ENCODE results near the gene ORAI2.
A peak's percentile ranks its signal among the peaks of the same experiment; 100 is the strongest.
"Not testable (repeated sequence)": the region's sequence is repeated elsewhere in the genome, so short reads cannot be mapped to it uniquely, and the experiment has no call there.

ORAI2 gene

DNA sequence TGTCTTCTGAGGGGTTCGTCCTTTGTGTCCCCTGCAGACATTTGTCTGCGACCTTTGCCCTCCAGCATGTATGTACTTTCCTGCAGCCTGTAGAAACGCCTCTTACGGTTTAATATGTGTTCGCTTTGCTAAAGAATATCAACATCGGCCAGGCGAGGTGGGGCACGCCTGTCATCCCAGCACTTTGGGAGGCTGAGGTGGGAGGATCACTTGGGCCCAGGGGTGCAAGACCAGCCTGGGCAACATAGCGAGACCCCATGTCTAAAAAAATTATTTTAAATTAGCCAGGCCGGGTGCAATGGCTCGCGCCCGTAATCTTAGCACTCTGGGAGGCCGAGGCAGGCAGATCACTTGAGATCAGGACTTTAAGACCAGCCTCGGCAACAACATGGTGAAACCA is 15.8 kb downstream of the ORAI2 start:
- no peak for DNase-seq

DNA sequence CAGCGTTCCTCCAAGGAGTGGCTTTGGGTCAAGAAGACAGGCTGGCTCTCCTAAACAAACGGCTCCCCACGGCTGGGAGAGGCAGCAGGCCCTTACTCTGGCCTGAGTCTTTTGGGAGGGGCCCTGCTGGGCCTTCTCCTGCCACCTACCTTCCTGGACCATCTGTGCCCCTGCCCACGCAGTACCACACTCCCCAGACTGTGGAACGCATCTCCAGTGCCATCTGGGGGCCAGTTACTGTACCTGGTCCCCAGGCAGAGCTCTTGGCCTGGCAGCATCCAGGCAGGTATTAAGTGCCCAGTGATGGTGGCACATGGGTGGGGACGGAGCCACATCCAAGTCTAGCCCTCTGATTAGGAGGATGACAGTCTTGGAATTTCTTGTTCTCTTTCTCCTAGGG is 16.9 kb downstream of the ORAI2 start:
- no peak for DNase-seq

DNA sequence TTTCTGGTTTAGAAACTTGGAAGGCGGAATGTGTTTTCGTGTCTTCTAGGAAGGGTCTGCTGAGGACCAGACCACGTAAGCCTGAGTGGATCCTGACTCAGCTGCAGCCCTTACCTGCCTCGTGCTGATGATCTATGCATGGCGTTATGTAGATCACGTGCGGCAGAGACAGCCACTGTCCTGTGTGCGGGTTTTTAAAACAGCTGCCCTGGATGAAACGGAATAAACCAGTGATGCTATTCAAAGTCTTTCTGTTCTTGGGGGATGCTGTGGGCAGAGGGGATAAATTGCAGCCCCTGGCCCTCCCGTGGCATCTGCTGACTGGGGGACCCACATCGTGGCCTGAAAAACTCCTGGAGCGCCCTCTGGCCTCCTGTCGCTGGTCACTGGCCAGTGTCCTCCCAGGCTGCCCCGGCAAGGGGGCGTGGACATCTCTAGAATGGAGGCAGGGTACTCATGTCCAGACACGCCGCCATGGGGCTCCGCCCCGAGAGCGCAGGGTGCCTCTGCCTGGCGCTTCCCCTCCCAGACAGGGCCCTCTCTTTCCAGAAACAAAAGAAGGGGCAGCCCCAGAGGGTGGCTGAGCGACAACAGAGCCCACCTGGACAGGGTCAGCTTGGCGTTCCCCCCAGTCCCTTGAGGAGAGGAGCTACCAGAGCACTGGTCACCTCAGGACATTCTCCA is 18.1 kb downstream of the ORAI2 start:
- no peak for DNase-seq

DNA sequence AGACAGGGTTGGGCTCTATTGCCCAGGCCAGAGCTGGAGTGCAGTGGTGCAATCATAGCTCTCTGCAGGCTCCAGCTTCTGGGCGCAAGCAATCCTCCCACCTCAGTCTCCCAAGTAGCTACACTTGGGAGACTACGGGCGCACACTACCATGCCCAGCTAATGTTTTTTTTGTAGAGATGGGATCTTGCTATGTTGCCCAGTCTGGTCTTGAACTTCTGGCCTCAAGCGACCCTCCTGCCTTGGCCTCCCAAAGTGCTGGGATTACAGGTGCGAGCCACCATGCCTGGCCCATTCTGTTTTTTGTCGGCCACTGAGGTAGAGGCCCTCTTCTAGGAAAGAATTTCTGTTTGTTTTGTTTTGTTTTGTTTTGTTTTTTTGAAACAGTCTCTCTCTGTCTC is 19.1 kb downstream of the ORAI2 start:
- DNase-seq = no peak

DNA sequence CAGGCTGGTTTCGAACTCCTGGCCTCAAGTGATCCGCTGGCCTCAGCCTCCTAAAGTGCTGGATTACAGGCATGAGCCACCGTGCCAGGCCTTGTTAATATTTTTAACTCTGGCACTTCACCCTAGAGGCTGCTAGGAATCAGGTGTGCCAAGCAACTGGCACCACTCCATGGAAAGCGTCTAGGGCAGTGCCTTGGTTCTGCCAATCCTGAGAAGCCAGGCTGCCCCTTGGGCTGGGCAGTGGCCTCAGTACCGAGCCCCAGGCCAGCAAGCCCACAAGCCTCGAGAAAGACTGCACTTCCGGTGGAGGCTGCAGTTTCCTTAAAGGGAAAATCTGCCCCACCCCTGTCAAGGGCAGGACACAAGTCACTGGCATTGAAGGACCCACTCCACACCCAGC is 19.9 kb downstream of the ORAI2 start:
- no peak for DNase-seq

DNA sequence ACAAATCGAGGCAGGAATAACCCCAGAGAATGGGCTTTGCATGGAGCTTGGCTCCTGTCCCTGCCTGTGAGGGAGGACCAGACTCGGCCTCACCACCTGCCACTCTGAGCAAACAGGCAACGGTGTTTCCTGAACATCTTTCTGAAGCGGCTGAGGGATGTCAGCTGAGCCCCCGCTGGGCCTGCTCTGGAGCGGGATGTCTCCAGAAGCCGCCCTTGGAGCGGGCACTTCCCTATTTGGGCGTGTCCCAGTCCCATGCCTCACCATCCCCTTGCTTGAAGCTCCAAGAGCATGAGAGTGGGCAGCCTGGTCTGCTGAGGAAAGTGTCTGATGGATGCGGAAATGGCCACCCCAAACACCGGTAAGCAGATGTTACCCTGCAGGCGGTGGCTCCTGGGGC is 21.1 kb downstream of the ORAI2 start:
- DNase-seq = no peak

DNA sequence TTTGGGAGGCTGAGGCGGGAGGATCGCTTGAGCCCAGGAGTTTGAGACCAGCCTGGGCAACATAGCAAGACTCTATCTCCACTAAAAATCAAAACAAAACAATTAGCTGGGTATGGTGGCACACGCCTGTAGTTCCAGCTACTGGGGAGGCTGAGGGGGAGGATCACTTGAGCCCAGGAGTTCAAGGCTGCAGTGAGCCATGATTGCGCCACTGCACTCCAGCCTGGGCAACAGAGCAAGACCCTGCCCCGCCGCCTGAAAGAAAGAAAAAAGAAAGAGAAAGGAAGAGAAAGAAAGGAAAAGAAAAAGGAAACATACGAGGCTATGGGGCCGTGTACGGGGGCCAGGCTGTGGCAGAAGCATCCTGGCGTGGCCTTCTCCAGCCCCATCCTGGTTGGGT is 21.6 kb downstream of the ORAI2 start:
- not testable (repeated sequence) for DNase-seq

DNA sequence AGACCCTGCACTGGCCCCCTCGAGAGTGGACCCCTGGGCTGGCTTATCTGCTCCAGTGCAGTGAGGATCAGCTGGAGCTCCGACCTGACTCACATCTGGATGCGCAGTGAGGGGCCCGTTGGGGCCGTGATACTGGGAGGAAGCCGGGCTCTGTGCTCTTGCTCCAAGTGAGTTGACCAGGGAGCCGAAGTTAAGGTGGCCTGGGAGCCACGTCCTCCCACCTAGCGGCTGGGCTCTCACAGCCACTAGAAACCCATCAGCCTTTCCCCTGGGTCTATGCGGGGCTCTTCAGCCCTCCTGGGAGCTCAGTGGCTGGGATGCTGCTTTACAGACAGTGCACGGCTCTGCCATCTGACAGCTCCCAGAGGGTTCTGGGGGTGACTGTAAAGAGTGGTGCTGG is 22.2 kb downstream of the ORAI2 start:
- DNase-seq = no peak

DNA sequence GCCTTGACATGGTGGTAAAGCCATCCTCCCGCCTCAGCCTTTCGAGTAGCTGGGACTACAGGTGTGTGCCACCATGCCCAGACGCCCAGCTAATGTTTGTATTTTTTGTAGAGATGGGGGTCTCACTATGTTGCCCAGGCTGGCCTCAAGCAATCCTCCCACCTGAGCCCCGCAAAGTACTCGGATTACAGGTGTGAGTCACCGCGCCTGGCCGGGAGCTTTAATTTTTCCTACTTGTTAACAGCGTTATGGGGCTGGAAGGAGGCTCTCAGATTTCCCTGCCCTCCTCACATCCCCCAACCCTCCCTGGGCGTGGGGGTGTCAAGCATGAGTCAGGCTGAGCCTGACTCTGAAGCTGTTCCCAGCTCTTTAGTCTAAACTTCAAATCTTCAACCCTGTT is 23.0 kb downstream of the ORAI2 start:
- peak; percentile 68 for DNase-seq

DNA sequence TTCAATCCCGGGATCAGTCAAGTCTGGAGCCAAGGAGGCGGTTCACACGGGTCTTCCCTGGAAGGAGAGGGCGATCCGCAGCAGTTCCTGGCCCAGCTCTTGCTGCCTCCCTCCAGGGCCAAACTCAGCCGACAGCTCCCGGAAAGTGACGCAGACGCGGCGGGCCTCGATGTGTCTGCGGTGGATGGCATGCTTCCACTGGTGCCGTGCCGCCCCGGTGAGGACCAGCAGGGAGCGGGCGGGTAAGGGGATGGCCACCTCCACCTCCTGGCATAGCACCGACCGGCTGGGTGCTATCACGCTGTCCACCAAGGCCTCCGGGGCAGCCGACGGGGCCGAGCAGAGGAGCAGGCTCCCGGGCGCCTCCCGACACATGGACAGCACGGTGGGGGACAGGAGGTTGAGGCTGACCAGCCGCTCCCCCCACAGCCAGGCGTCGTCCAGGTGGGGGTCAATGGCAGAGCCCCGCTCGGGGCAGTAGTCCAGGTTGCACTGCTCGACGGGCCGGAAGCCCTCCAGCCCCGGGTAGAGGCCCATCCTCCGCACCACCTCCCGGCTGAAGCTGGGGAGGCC is 24.1 kb downstream of the ORAI2 start:
- DNase-seq = no peak

DNA sequence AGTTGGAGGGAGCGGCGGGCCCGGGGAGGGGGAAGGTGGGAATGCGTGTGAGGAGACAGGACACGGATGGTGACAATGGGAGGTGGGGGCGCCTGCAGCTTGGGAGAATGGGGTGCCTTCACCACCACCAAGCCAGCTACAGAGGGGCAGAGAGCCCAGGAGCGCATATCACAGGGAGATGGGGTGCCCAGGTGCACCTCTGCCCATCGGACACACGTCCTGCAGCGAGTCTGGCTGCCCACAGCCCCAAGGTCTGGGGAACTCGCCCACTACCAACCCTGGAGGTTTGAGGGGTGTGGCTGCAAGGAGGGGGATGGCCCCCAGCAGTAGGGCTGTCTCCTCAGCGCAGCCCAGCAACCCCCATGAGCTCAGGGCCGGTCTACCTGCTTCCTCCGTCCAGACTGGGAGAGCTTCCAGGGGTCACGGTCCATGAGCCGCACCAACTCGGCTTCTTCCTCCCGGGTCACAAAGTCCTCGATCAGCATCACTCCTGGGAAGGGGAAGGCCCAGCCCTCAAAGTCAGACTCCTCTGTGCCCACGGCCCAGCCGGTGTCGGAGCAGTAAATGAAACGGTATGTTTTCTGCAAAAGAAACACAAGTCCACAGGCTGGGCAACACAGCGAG is 26.0 kb downstream of the ORAI2 start:
- DNase-seq = no peak

DNA sequence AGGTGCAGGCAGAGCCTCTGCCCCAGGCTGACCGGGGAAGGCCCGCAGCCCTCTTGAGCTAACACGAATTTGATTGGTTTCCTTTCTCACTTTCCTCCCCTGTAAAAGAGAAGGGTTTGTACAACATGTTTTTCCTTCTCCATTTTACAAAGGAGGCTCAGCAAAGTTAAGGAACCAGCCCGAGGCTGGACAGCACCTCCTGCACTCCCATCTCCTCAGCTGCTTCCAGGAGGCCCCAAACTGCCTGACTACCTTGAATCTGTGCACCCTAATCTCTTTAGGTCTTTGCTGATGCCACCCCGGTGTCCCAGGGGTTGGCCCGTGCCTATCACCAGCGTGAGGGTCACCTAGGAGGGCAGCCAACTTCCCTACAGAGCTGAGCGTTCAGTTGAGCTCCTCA is 27.1 kb downstream of the ORAI2 start:
- no peak for DNase-seq

DNA sequence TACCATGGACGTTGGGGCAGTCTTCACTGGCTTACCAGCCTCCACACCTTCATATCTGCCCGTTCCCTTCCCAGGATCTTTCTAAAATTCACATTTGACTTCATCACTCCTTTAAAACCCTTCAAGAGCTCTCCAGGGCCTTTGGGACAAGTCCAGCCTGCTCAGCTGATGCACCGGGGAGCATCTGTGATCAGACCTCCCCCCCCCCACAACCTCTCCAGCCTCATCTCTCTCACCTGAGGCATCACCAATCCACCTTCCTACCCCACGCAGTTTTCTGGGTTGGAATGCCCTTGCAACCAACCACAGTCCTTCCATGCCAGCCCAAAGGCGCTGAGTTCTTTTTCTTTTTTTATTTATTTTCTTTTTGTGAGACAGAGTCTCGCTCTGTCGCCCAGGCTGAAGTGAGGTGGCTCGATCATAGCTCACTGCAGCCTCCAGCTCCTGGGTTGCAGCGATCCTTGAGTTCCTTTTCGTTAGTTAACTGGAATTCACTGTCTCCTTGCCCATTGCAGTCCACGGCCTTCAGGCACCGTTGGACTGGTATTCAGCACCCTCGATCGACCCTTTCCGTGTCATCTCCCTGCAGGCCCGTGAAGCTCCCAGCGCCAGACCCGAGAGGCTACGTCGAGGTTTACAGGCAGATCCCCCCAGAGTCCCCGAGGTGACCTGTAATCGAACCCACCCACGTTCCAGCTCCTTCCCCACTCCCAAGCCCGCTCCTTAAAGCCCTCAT is 30.6 kb downstream of the ORAI2 start:
- no peak for DNase-seq

DNA sequence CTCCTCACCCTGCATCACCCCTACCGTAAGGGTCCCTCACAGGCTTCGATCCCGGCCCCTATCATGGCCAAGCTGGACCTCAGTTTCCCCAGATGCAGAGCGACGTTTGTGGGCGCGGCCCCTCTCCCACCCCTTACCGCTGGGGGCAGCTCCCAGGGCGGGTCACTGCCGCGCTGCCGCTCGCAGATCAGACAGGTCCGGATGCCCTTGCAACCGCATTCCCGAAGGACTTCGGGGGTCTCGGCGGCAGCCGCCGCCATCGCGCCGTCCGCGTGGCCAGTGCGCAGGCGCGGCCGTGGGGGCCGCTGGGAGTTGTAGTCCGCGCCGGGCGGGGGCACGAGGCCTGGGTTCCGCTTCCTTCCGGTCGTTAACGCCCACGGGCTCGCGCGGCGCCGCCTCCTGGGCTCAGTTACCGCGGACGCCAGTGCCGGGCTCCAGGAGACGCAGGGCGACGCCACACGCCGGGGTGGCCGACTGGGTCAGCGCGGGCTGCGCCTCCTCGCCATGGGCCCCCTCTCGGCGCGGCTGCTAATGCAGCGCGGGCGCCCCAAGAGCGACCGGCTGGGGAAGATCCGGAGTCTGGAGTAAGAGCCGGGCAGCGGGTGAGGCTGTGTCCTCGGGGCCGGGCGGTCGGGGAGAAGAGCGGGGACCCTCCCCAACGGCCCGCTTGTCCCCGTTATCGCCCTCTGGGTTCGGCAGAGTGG is 31.4 kb downstream of the ORAI2 start, which contains the start of the genes ALKBH4 and LRWD1:
Gene ALKBH4 (minus strand): TSS at position 287 of the 704 bp plus-strand sequence. CDS start 27 bp downstream, at position 260.
Gene LRWD1 (plus strand): TSS at position 408 of the 704 bp plus-strand sequence. CDS start 97 bp downstream, at position 505.
- DNase-seq = peak; percentile 92

DNA sequence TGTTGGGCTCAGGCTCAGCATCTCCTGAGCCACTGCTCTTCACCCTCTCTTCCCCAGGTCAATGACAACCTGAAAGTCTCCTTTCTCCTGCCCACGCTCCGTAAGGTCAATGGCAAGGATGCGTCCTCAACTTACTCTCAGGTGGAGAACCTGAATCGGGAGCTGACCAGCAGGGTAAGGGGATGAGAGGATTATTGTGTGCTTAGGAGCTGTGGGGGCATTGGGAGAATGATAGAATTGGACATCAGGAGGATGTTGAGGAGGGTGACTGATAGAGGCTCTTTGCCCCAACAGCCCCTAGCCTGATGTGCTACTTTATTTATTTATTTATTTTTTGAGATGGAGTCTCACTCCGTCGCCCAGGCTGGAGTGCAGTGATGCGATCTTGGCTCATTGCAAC is 32.7 kb downstream of the ORAI2 start:
- no peak for DNase-seq

DNA sequence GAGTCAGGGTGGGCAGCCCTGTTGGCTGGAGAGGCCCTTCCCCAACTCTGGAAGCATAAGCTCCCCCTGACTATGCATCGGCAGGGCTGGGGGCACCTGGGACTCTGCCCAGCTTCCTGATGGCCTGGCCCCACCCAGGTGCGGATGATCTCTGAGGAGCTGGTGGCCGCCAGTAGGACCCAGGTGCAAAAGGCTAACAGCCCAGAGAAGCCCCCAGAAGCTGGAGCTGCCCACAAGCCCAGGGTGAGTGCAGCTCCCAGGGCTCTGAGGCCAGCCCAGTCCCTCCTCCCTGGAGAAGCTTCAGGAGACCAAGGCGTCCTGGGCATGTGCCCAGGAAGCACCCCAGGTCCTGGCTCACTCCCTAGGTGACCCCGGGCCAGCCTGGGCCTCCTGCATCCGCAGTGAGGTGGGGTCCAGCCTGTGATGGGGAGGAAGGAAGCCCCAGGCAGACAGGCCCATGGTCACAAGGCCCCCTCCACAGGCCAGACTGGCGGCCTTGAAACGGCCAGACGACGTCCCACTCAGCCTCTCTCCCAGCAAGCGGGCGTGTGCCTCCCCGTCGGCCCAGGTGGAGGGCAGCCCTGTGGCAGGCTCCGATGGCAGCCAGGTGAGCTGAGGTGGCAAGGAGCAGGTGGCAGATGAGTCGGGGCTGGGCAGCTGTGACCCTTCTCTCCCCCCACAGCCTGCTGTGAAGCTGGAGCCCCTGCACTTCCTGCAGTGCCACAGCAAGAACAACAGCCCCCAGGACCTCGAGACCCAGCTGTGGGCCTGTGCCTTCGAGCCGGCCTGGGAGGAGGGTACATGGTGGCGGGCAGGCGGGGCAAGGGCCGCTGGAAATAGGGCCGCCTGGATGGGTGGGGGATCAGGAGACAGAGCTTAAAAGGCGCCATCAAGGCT is 34.5 kb downstream of the ORAI2 start:
- no peak for DNase-seq

DNA sequence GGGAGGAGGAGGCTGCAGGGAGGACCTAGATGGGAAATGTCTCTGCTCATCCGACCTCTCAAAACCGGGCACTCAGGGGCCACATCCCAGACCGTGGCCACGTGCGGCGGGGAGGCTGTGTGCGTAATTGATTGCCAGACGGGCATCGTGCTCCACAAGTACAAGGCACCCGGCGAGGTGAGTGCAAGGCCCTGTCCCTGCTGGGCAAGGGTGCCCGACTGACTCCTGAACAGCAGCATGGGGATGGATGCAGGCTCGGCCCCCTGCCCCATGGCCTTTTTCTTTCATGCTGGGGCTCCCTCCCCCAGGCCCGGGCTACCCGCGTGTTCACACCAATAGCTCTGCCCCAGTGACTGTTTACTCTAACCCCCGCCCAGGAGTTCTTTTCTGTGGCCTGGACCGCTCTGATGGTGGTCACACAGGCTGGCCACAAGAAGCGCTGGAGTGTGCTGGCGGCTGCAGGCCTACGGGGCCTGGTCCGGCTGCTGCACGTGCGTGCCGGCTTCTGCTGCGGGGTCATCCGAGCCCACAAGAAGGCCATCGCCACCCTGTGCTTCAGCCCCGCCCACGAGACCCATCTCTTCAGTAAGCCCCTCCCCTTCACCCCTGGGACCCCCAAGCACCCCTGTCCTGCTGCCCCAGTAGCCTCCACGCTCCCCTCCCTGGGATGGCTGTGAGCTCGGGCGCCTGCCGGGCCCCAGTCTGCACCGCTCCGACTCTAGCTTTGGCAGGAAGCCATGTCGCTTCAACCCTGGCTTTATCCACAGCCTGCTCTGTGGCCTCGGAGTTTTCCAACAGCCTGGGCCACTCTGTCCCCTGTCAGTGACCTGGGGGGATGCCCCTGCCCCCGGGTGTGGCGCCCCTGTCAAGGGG is 35.3 kb downstream of the ORAI2 start:
- DNase-seq = no peak

DNA sequence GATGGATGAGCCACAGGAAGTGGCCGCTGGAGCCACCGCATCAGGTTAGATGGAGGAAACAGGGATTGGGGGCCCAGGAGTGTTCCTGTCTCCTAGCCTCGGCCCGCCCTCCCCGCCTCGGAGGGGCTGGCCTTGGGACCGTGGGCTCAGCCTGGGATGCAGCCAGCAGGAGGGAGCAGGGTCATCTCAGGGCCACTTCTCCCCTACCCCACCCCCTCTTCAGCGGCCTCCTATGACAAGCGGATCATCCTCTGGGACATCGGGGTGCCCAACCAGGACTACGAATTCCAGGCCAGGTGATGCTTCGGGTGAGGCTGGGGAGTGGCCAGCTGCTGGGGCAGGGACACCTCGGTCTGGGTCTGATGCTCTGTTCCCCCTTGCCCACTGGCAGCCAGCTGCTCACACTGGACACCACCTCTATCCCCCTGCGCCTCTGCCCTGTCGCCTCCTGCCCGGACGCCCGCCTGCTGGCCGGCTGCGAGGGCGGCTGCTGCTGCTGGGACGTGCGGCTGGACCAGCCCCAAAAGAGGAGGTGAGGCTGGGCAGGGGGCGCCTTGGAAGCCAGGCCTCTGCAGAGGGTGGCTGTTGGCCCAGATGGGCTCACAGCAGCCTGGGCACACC is 36.1 kb downstream of the ORAI2 start:
- DNase-seq = no peak

DNA sequence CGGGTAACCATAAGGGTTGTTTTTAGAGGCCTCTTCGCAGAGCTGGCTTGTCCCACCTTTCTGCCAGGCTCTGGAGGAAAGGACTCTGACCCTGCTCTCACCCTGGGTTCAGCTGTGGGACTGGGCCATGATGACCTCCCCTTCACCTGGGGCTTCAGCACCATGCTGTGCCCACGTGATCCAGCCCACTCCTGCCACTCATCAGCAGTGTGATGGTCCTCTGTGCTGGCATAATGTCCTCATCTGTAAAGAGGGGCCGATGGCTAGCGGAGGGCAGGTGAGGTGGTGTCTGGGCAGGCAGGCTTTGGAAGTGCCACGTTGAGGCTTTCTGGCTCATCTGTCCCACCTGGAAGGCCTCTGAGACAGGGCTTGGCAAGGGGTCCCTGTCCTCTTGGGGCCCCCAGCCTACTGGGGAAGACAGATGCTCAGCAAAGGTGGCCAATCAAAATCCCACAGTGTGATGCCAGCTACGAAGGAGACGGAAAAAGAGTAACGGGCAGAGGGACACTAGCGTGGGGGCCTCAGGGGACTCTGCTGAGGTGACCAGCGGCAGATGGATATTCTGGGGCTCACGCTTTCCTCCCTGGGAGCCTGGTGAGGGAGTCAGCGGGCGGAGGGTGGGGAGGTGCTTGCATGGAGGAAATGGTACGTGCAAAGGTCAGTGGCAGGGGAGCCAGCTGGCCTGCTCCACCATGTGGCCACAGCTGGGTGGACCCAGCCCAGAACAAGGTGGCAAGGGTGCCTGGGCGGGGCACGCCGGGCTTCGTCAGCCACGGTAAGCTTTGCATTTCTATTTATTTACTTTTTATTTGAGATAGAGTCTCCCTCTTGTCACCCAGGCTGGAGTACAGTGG is 36.8 kb downstream of the ORAI2 start:
- no peak for DNase-seq

DNA sequence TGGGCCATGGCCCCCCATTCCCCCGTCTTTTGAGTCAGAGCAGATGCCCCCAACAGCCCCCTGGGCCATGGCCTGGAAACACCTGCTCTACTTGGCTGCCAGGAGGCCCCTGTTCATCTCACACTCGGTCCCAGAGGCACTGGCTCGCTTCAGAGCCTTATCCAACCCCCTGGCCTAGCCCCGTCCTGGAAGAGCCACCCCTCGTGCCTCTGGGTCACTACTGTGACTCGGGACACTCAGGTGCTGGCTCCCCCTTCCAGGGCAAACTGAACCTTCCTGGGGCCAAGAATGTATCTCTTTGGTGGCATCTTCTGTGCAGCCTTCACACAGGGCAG is 38.4 kb downstream of the ORAI2 start:
- no peak for DNase-seq
